Forelimb muscle (tissue), 1 donor: ENCODE data around the gene PPP1R11. TPM values are rescaled to one million over a fixed set of nuclear protein-coding genes. Genes with fewer than 3 reads are reported as not detected.
"Not testable (repeated sequence)": the region's sequence is repeated elsewhere in the genome, so short reads cannot be mapped to it uniquely, and the experiment has no call there.

ENCODE experiments used
- DNase-seq: peaks from one replicate; pipeline ENCODE4 v3.0.0-alpha.2; 2013; ENCODE audit warnings: low read depth
- polyA plus RNA-seq: library from polyadenylated mRNA; unstranded; fragments of 120-200 nt; gene quantifications from one replicate; pipeline ENCODE4 v1.2.1, GENCODE V29; 2013; ENCODE audit not compliant: insufficient read length

PPP1R11 gene
- polyA plus RNA-seq, 1 donor = 28.0 TPM

DNA sequence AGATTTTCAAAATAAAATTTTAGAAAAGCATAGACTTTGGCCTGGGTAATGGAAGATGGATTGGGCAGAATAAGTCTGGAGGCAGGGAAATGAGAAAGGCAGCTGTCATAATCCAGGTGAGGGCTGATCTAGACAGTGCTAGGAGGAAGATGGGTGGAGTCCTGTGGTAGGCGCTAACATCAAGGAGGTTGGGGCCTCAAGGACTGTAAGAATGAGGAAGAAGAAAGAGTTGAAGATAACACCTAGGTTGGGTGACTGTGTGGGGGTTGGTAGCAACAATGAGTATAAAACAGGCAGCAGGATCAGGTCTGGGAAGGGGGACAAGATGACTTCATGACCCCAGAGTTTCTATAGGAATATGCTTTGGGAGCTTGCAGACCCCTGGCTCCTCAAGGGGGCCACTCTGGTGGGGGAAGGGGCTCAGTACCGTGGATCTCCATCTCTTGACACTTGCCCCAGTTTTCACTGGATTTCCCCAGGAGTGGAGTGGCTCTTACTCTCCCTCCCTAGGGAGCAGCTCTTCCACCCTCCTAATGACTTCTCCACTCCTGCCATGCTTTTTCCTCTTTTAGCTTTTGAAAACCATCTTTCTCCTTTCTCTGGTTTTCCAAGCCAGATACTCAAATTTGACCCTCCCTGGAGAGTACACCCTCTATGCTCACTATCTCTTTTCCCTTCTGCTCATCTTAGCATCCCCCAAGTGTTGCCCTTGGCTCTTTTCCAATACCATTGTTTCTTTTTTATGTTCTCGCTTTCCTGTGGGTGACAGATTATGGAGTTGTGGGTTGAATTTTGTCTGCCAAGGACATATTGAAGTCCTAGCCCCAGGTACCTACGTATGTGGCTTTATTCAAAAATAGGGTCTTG is 31.1 kb downstream of the PPP1R11 start:
- no peak for DNase-seq

DNA sequence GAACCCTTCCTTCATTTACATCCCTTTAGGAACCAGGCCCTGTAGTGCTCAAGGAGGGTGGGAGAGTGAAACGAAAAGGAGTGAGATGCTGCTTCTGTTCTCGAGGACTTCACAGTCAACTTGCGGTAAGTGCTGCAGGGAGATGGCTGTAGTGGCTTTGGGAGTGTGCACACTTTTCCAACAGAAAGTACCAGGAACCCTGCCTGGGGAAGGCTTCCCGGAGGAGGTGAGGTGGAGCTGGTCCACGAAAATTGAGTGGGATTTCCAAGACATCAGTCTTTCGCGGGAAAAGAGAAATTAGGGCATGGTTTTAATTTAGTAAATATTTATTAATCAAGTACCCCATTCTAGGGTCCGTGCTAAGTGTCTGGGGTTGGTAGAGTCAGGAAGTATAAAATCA is 33.2 kb downstream of the PPP1R11 start:
- no peak for DNase-seq

- no peak for DNase-seq
These were observed 33.8 kb downstream of the PPP1R11 start for GRCh38 chr6:30100585-30101443.

DNA sequence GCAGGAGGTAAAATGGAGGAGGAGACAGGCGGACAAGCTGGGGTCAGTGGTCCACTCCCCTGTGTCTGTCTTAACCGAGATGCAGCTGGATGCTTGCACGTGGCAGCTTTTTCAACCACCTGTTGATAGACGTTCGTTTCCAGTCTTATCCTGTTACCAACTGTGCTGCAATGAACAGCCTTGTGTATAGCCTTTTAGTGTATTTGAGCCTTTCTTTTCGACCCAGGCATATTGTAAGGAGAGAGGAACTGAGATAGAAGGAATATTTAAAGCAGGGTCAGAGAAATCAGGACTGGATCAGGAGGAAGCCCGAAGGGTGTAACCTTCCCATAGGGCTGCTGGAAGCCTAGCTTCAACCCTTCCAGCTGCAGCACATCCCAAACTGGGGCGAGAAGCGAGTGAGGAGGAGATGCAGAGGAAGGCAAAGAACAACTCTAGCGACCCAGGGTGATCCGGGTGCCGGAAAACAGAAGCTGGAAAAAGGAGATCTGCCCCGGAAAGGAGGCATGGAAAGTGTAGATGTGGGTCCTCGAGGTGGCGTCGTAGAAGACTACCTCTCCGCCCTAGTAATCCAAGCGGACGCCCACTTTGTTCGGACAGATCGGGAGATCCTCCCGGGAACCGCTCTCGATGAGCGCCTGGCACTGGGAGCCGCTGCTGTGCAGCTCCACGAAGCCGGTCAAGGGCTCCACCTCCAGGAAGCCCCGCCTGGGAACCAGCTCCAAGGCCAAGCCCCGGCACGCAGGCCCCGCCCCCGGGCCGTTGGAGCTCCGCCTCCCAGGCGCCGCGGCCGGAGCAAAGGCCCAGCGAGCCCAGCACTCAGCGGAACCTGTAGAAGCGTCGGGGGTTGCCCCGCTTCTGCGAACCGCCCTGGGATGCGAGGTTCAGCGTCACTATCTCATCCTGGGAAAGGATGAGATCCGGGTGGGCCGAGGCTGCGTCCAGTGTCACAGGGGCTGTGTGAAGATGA is 34.7 kb downstream of the PPP1R11 start:
- peak; percentile 39 for DNase-seq

DNA sequence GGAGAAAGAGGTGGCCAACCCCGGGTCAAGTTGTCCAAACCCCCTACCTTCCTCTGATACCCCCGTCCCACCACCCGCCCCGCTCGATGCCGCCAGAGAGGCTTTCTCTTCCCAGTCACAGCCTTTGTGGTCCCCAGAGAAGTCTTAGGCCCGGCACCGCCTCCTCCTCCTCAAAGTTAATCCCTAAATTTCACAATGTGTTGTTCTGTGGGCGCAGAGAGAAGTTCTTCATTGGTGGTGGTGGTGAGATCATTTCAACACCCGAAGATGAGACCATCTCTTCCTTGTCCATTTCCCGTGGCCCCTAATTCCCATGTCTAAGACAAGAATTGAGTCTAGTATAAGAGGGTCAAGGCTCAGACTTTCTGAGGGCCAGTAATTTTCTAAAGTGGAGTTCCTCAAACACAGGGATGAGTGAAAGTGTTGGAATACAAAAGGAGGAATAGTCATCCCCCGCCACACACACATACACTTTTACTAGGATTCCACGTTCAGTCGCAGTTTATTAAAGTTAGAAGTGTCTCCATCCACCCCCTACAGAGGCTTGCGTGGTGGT is 35.5 kb downstream of the PPP1R11 start:
- no peak for DNase-seq

- peak; percentile 62 for DNase-seq
These were observed 36.2 kb downstream of the PPP1R11 start for GRCh38 chr6:30102970-30103871.

DNA sequence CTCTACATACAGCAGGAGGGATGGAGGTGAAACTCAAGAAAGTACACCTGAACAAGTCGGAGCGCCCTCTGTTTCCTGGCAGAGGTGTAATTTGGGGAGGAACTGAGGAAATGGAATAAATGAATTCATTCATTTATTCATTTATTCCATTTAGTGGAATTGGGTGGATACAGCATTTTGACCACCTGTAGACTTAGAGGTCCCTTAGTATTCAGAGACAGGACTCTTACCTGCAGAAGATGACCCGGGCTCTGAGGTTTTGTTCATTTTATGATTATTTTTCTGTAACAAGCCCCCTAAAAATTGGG is 36.8 kb downstream of the PPP1R11 start:
- no peak for DNase-seq

DNA sequence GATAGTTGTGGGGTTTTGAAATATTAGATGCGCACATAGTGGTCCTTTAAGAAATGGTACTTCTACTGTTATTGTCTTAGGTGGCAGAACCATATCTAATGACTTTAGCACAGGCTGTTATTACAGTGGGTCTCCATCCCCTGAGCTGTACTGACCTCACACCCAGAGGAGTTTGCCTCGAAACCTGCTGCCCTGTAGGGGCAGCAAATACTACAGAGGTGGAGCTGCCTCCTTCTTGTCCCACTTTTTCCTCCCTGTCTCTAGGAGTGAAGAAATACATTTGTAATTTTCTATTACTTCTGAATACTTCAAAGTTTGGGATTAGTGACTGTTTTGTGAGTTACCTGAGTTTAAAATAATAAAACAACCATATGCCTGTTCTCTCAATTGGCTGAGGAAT is 37.7 kb downstream of the PPP1R11 start:
- no peak for DNase-seq

DNA sequence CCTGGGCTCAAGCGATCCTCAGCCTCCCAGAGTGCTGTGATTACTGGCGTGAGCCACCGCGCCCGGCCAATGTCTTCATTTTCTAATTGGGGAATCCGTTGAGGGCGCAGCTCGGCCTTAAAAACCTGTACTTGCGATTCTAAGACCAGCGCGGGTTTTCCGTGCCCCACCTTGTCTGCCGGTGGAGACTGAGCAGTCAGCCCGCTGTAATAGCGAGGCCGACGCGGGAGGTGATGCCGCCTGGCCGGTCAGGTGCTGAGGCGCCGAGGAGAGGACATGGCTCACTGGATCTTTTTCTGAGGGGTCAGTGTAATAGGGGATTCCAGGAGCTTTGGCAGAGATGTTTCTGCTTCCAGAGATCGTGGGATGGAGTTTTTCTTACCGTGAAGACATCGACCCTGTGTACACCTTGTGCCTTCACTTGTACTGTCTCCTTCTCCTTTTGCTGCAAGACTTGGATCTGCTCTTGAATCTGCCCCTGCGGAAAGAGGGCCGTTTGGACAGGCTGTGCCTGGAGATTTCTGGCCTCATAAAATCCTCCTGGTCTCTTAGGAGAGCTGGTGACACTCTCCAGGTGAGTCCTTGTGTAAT is 44.4 kb downstream of the PPP1R11 start:
- no peak for DNase-seq

GRCh38 chr6:30112402-30112994 is 45.5 kb downstream of the PPP1R11 start:
- DNase-seq = no peak

DNA sequence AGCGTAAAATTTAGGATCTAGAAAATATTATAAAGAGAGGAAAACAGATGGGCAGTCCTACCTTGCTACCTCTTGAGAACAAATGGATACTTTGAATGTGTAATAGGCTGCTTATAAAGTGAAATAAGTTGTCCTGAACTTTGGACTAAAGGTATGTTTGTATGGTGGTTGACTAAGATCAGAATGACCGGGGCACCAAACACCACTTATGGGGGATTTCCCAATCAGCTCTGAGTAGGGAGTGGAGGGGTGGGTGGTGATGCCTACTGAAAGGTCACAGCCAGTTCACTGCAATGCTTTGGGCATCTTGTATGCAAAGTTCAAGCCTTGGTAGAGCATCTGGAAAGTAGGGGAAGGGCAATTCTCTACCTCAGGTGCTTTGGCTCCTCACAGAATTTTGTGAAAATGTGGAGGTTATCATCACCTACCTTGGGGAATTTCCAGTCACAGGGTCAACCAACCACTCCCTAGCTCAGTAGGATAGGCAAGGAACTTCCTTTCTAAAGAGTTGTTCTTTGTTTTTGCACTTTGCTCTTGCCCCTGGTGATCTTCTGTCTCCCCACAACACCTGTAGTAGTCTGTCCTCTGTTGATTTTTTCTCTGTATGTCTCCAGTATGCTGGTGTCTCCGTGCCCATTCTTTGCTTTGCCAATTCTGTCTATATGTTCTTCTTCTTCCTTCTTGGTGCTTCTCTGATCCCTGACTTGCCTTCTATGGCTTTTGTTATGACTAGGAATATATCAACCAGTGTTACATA is 46.2 kb downstream of the PPP1R11 start, which contains the start of gene TRIM31:
Gene TRIM31, minus strand, starts transcription at position 88 of the 757 bp plus-strand sequence. CDS start 285 bp downstream, outside the sequence.
- DNase-seq = no peak

- no peak for DNase-seq
These were observed 46.8 kb downstream of the PPP1R11 start for GRCh38 chr6:30113841-30114240.

DNA sequence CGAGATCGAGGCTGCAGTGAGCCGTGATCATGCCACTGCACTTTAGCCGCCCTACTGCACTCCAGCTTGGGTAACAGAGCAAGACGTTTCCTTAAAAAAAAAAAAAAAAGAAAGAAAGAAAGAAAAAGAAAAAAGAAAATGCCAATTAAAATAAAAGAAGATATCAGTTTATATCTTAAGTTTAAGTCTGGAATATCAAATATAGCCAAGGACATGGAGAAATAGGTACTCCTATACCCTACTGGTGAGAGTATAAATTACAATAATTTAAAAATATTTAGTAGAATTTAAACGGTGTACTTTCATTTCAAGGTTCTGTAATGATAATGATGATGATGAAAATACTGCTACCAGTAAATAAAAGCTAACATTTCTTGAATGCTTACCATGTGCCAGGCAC is 49.7 kb downstream of the PPP1R11 start:
- DNase-seq = no peak

GRCh38 chr6:30118691-30119090 is 51.7 kb downstream of the PPP1R11 start:
- DNase-seq = not testable (repeated sequence)
